VCaP (cell line): ENCODE measurements around the gene CFTR.
A peak's percentile ranks its signal among the peaks of the same experiment; 100 is the strongest.

Source experiments
- H3K27ac ChIP-seq: fragments of 450-650 bp; 2 replicates; pipeline ENCODE4 v1.5.1; 2017
- CTCF ChIP-seq: fragments of 450-650 bp; conservative IDR thresholded peaks from 2 replicates; pipeline ENCODE4 v1.5.1; 2017; ENCODE audit warnings: mild to moderate bottlenecking, moderate library complexity

The CFTR gene

GRCh38 chr7:117605712-117606111 lies 125.9 kb downstream of the CFTR start:
- TF ChIP-seq CTCF, result no peak

DNA sequence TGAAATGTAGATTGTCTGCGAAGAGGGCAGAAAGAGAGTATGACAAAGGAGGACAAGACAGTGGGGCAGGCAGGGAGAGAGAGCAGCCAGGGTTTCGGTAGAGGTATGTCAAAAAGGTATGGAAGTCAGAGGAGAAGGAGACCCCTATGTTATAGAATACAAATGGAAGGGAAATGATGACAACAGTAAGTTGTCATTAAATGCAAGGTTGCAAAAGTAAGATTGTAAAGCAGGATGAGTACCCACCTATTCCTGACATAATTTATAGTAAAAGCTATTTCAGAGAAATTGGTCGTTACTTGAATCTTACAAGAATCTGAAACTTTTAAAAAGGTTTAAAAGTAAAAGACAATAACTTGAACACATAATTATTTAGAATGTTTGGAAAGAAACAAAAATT lies 126.3 kb downstream of the CFTR start:
- H3K27ac ChIP-seq, result peak overlapping the region; percentile 44; the same call in 1 of the 2 replicates
- no peak for TF ChIP-seq CTCF

More at GRCh38 chr7:117605712-117606111, 125.9 kb downstream of the CFTR start:
- H3K27ac ChIP-seq, result peak overlapping the region; percentile 44

DNA sequence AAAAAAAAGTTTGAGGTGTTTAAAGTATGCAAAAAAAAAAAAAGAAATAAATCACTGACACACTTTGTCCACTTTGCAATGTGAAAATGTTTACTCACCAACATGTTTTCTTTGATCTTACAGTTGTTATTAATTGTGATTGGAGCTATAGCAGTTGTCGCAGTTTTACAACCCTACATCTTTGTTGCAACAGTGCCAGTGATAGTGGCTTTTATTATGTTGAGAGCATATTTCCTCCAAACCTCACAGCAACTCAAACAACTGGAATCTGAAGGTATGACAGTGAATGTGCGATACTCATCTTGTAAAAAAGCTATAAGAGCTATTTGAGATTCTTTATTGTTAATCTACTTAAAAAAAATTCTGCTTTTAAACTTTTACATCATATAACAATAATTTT lies 130.6 kb downstream of the CFTR start:
- no peak overlapping the region for H3K27ac ChIP-seq
- TF ChIP-seq CTCF, result no peak

- TF ChIP-seq CTCF, result no peak
- H3K27ac ChIP-seq, result no peak overlapping the region
Measured at GRCh38 chr7:117612637-117613036, 132.8 kb downstream of the CFTR start.

DNA sequence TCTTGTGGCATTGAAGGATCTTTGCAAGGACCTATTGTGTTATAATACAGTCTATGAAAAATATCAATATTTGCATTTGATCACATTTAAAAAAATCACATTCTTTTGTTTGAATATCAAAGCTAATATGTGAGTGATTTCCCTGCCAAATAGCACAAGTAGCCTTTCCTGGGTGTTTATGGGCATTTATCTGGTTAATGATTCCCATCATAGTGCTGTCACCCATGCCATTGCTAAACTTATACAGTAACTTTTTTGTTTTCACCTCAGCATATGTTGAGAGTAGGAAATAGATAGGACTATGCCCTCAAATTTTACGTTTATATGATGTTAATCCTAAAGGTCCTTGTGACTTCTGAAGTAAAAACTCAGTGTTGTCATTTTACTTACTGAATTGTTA lies 136.9 kb downstream of the CFTR start:
- TF ChIP-seq CTCF, result no peak
- H3K27ac ChIP-seq, result peak overlapping the region; percentile 86

- TF ChIP-seq CTCF, result no peak
- peak overlapping the region; percentile 86 for H3K27ac ChIP-seq
Measured at GRCh38 chr7:117619681-117620080, 139.9 kb downstream of the CFTR start.

DNA sequence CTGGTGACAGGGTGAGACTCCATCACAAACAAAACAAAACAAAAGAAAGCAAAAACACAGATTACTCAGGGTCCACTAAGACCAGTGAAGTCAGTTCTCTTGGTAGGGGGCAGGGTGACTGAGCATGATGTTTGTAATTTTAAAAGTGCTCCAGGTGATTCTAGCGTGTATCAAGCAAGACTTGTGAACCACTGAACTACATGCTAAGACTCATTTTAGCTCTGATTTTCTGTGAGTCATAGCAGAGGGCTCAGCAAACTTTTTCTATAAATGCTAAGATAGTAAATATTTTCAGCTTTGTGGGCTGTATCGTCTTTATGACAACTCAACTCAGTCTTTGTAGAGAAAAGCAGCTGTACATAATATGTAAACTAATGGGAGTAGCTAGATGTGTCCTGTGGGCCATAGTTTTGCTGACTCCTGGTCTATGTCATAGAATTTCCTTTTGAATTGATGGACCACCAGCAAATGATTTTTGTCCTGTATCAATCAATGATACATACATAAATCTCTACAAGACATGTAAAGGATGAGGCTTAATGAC lies 141.3 kb downstream of the CFTR start:
- no peak for TF ChIP-seq CTCF
- H3K27ac ChIP-seq, result peak overlapping the region; percentile 86; the same call in 1 of the 2 replicates
